Testis (tissue), 3 donors: ENCODE measurements around the gene GDPGP1. TPM values are rescaled to one million over a fixed set of nuclear protein-coding genes. Genes with fewer than 3 reads are reported as not detected.

Experiments used
- DNase-seq: peaks from one replicate; pipeline ENCODE4 v3.0.0-alpha.2; 2019
- H3K27ac ChIP-seq, 2 donors: fragments of 200-600 bp; sonication (generic); one replicate each; pipeline ENCODE4 v1.5.1; 2019
- H3K27me3 ChIP-seq: fragments of 200-600 bp; sonication (generic); one replicate; pipeline ENCODE4 v1.5.1; 2019
- H3K36me3 ChIP-seq: fragments of 200-600 bp; sonication (generic); one replicate; pipeline ENCODE4 v1.5.1; 2017; ENCODE audit warnings: low read depth; ENCODE audit errors: missing control alignments
- H3K4me1 ChIP-seq: fragments of 200-600 bp; sonication (generic); one replicate; pipeline ENCODE4 v1.5.1; 2019
- H3K4me3 ChIP-seq, 2 donors: fragments of 200-600 bp; sonication (generic); one replicate each; pipeline ENCODE4 v1.5.1; 2017 to 2019
- H3K9me3 ChIP-seq: fragments of 200-600 bp; sonication (generic); one replicate; pipeline ENCODE4 v1.5.1; 2017
- CTCF ChIP-seq, 3 experiments: fragments of 450-650 bp in 2 of 3; fragments of 200-600 bp in 1 of 3; sonication (generic) in 1 of 3; IDR thresholded peaks; one replicate each; pipeline ENCODE4 v1.5.1; 2016 to 2019; ENCODE audit warnings: antibody characterized with exemption in 3 of 3, mild to moderate bottlenecking in 2 of 3, moderate library complexity in 1 of 3
- POLR2A ChIP-seq: fragments of 450-650 bp; IDR thresholded peaks from one replicate; pipeline ENCODE4 v1.6.1; 2017; ENCODE audit warnings: antibody characterized with exemption, mild to moderate bottlenecking, moderate library complexity
- WGBS, 2 donors: methylation state at CpG; one replicate each; pipeline ENCODE4 v1.1.5; 2018; 5-methylcytosine and 5-hydroxymethylcytosine counted together
- intact Hi-C: fragments of 100-400 bp; cut with DNase I; formaldehyde crosslinking; loops from one replicate; pipeline ENCODE4 v1.15.1; 2023; ENCODE audit warnings: low total_unique reads
- polyA plus RNA-seq: library from polyadenylated mRNA; stranded (reverse); fragments of 350-450 nt; fragmentation: Illumina TruSeq; extraction: RNeasy Lipid Tissue Mini Kit (QIAGEN cat#74804); gene quantifications from one replicate; pipeline ENCODE4 v1.2.3, GENCODE V29; 2014; ENCODE audit warnings: low read depth, low replicate concordance; ENCODE audit not compliant: insufficient read depth
- small RNA-seq, 2 donors: library from RNA; depleted of rRNA; stranded (forward); fragments of <200 nt; gene quantifications; one replicate each; pipeline ENCODE3, GENCODE V24; 2016
- total RNA-seq, 2 donors: library from RNA; depleted of rRNA; stranded (reverse); fragments of >200 nt; gene quantifications; one replicate each; pipeline ENCODE4 v1.2.3, GENCODE V29; 2016

Gene GDPGP1
- total and polyA plus RNA-seq, 3 donors from 2014 or later: 6.2 to 16.1 (median 8.9) TPM

- WGBS, 2 donors: 53 to 68% methylated on average over 6 of the region's 6 CpGs
- H3K9me3 ChIP-seq: no peaks in the 10 kb centered on the region
- TF ChIP-seq POLR2A (no peak), CTCF (IDR thresholded peaks at IDR 0.05) (no peak)
- no peak overlapping the region for H3K27ac ChIP-seq
- no peak for DNase-seq
- no peak overlapping the region for H3K4me3 ChIP-seq
- no peaks in the 10 kb centered on the region for H3K36me3 ChIP-seq
- no peaks in the 10 kb centered on the region for H3K27me3 ChIP-seq
- no peaks in the 10 kb centered on the region for H3K4me1 ChIP-seq
- intact Hi-C loops: no loop called here
These were observed 60.1 kb downstream of the GDPGP1 start for GRCh38 chr15:90294159-90294558.

DNA sequence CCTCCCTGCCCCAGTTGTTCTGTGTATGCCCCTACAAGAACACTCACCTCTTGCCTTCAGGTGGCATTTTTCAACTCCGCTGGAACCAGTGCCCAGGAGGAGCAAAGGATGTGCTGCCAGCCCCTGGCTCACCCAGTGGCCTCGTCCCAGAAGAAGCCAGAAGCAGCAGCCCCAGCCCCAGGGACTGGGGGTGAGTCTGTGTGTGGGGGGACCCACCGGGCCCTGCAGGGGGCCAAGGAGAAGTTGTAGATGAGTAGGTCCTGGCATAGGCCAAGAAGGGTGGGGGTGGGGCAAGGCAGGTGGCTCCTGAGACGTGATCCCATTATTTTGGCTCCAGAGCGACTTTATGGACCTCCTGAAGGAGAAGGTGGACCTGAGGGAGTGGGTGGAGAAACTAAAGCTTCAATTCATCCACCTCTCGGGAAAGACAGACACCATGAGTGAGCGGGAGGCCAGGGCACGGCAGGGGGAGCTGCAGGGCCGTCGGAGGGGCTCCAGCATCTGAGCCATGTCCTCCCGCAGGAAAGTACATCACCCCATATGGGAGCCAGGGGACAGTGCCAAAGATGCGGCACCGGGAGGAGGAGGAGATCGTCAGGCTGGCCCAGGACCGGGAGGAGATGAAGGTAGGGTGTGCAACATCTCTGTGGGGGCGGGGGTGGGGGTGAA lies 60.7 kb downstream of the GDPGP1 start:
- no peaks in the 10 kb centered on the region for H3K36me3 ChIP-seq
- H3K4me1 ChIP-seq: no peaks in the 10 kb centered on the region
- H3K9me3 ChIP-seq: no peaks in the 10 kb centered on the region
- intact Hi-C loops: no loop called here
- no peak overlapping the region for H3K27ac ChIP-seq
- no peak for TF ChIP-seq POLR2A
- TF ChIP-seq CTCF (IDR thresholded peaks at IDR 0.05): no peak
- 59 to 65% methylated on average over 16 of the region's 16 CpGs for WGBS, 2 donors
- no peaks in the 10 kb centered on the region for H3K27me3 ChIP-seq
- H3K4me3 ChIP-seq: no peak overlapping the region
- DNase-seq: no peak

DNA sequence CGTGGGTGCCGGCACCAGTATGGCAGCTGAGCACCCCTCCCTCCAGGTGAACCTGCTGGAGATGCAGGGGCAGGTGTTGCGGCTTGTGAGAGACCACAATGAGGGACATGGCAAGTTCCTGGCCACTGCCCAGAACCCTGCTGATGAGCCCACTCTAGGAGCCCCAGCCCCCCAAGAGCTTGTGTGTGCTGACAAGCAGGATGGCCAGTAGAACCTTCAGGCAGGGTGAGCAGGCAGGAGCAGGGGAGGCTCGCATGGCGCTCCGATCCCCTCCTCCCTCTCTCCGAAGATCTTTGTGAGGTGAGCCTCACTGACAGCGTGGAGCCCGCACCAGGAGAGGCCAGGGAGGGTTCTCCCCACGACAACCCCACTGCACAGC lies 61.2 kb downstream of the GDPGP1 start:
- intact Hi-C loops: no loop called here
- H3K4me3 ChIP-seq: no peak overlapping the region
- no peaks in the 10 kb centered on the region for H3K4me1 ChIP-seq
- WGBS, 2 donors: 68 to 76% methylated on average over 5 to 10 of the region's 10 CpGs
- no peaks in the 10 kb centered on the region for H3K36me3 ChIP-seq
- no peaks in the 10 kb centered on the region for H3K9me3 ChIP-seq
- no peaks in the 10 kb centered on the region for H3K27me3 ChIP-seq
- no peak for DNase-seq
- TF ChIP-seq POLR2A (no peak), CTCF (IDR thresholded peaks at IDR 0.05) (no peak)
- no peak overlapping the region for H3K27ac ChIP-seq

Small RNA genes within 50 kb of the gene (small RNA-seq; reads per million reads assigned to genes)
- gene AC091167.3 (0 reads per million in 2 donors), gene RN7SL736P (0 to 0.55 reads per million in 2 donors)

Other genes with a start within 250 kb of the GDPGP1 start
- gene ZNF710, start 232.9 kb upstream of the GDPGP1 start, total RNA-seq: 1 to 10 TPM; 7.8 to 9.4 TPM
- 5.7 TPM for gene ZNF710, start 232.9 kb upstream of the GDPGP1 start, polyA plus RNA-seq
- 10 to 100 TPM; 13.1 to 17.7 TPM for gene IDH2, start 131.7 kb upstream of the GDPGP1 start, total RNA-seq
- gene IDH2, start 131.7 kb upstream of the GDPGP1 start, polyA plus RNA-seq: 23.5 TPM
- gene SEMA4B, start 32.9 kb upstream of the GDPGP1 start, total RNA-seq: 10 to 100 TPM; 59.4 to 78.3 TPM
- 22.2 TPM for gene SEMA4B, start 32.9 kb upstream of the GDPGP1 start, polyA plus RNA-seq
- gene CIB1, start 268 bp upstream of the GDPGP1 start, total RNA-seq: 10 to 100 TPM; 50.8 to 78.0 TPM
- 138 TPM for gene CIB1, start 268 bp upstream of the GDPGP1 start, polyA plus RNA-seq
- gene TTLL13, start 15.3 kb downstream of the GDPGP1 start, total RNA-seq: 10 to 100 TPM in 1 of 2 donors, 1 to 10 TPM in 1; 6.8 to 18.0 TPM
- 30.3 TPM for gene TTLL13, start 15.3 kb downstream of the GDPGP1 start, polyA plus RNA-seq
- 10 to 100 TPM; 86.1 to 95.6 TPM for gene NGRN, start 31.5 kb downstream of the GDPGP1 start, total RNA-seq
- gene NGRN, start 31.5 kb downstream of the GDPGP1 start, polyA plus RNA-seq: 82.9 TPM
- gene ZNF774, start 118.1 kb downstream of the GDPGP1 start, total RNA-seq: 1 to 10 TPM; 2.5 to 8.7 TPM
- 5.6 TPM for gene ZNF774, start 118.1 kb downstream of the GDPGP1 start, polyA plus RNA-seq
- 100 to 1,000 TPM in 1 of 2 donors, 10 to 100 TPM in 1; 86.9 to 102 TPM for gene IQGAP1, start 154.0 kb downstream of the GDPGP1 start, total RNA-seq
- gene IQGAP1, start 154.0 kb downstream of the GDPGP1 start, polyA plus RNA-seq: 44.4 TPM